Stimulated activated CD8-positive, alpha-beta memory T cell treated with anti-CD3 and anti-CD28 coated beads, Interleukin-7, amount 100 ng/mL, for 48 hours (primary cell): ENCODE results near the gene ZNF318.
"Not testable (repeated sequence)": the region's sequence is repeated elsewhere in the genome, so short reads cannot be mapped to it uniquely, and the experiment has no call there.

Source experiments
- DNase-seq, 2 donors: peaks; one replicate each; pipeline ENCODE4 v3.0.0-alpha.2; 2020; ENCODE audit warnings: low read depth in 1 of 2; ENCODE audit errors: extremely low read depth in 1 of 2

ZNF318 gene

GRCh38 chr6:43369174-43370002, at the start of gene ZNF318:
Gene ZNF318 (minus strand): TSS chr6:43369647. CDS start chr6:43369365, 282 bp downstream.
- peak; percentile 88 to 89 for DNase-seq

- no peak for DNase-seq
Observed at GRCh38 chr6:43416935-43417334, 47.5 kb upstream of the ZNF318 start.

GRCh38 chr6:43415275-43415674, 45.8 kb upstream of the ZNF318 start:
- DNase-seq = not testable (repeated sequence)

GRCh38 chr6:43413002-43413401, 43.6 kb upstream of the ZNF318 start:
- DNase-seq = no peak

GRCh38 chr6:43412541-43412940, 43.1 kb upstream of the ZNF318 start:
- no peak for DNase-seq

- not testable (repeated sequence) for DNase-seq
Observed at GRCh38 chr6:43410776-43411175, 41.3 kb upstream of the ZNF318 start.

- DNase-seq = no peak
Observed at GRCh38 chr6:43408259-43408658, 38.8 kb upstream of the ZNF318 start.

- no peak for DNase-seq
Observed at GRCh38 chr6:43407296-43407695, 37.8 kb upstream of the ZNF318 start.

GRCh38 chr6:43405354-43405753, 35.9 kb upstream of the ZNF318 start:
- no peak for DNase-seq

GRCh38 chr6:43402820-43403219, 33.4 kb upstream of the ZNF318 start:
- no peak for DNase-seq

- no peak for DNase-seq
Observed at GRCh38 chr6:43401730-43402129, 32.3 kb upstream of the ZNF318 start.

- DNase-seq = no peak
Observed at GRCh38 chr6:43399932-43400487, 30.6 kb upstream of the ZNF318 start.

- DNase-seq = no peak
Observed at GRCh38 chr6:43396408-43397149, 27.1 kb upstream of the ZNF318 start.

GRCh38 chr6:43395776-43396175, 26.3 kb upstream of the ZNF318 start:
- DNase-seq = no peak

GRCh38 chr6:43394982-43395381, 25.5 kb upstream of the ZNF318 start:
- no peak for DNase-seq

- DNase-seq = no peak
Observed at GRCh38 chr6:43393602-43394001, 24.2 kb upstream of the ZNF318 start.

GRCh38 chr6:43393133-43393532, 23.7 kb upstream of the ZNF318 start:
- not testable (repeated sequence) for DNase-seq

GRCh38 chr6:43391440-43392031, 22.1 kb upstream of the ZNF318 start:
- DNase-seq = no peak

GRCh38 chr6:43390753-43391439, 21.4 kb upstream of the ZNF318 start:
- not testable (repeated sequence) for DNase-seq

GRCh38 chr6:43389730-43390295, 20.4 kb upstream of the ZNF318 start:
- DNase-seq = no peak
